WI38 (cell line): ENCODE measurements around the gene SLC22A14.

Experiments
- H3K4me3 ChIP-seq: 2 replicates; pipeline ENCODE4 v1.5.1; 2011; ENCODE audit warnings: low read depth, mild to moderate bottlenecking, control low read depth, low read length
- TF ChIP-seq, protein P1 (sequence below): IDR thresholded peaks from 2 replicates; pipeline ENCODE4 v1.5.1; 2012; ENCODE audit warnings: low read depth, mild to moderate bottlenecking, control low read depth, low read length

The SLC22A14 gene

DNA sequence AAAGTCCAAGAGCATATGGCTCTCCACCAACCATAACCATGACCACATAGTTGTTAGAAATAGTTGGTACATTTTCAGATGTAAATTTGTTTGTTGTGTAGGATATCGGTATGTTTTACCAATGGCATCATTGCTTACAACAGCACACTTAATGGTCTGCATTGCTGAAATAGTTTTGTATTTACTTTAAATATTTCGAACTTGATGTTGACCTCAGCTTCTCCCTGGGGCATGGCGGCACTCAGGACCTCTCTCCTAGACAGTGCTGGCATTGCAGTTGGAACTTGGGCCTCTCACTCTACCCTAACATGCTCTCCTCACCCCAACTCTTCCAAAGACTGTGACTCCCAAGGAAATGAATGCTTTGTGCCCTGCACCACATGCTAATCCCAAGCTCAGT, 11.5 kb upstream of the SLC22A14 start:
- no peak overlapping the region for H3K4me3 ChIP-seq
- TF ChIP-seq, protein P1, sequence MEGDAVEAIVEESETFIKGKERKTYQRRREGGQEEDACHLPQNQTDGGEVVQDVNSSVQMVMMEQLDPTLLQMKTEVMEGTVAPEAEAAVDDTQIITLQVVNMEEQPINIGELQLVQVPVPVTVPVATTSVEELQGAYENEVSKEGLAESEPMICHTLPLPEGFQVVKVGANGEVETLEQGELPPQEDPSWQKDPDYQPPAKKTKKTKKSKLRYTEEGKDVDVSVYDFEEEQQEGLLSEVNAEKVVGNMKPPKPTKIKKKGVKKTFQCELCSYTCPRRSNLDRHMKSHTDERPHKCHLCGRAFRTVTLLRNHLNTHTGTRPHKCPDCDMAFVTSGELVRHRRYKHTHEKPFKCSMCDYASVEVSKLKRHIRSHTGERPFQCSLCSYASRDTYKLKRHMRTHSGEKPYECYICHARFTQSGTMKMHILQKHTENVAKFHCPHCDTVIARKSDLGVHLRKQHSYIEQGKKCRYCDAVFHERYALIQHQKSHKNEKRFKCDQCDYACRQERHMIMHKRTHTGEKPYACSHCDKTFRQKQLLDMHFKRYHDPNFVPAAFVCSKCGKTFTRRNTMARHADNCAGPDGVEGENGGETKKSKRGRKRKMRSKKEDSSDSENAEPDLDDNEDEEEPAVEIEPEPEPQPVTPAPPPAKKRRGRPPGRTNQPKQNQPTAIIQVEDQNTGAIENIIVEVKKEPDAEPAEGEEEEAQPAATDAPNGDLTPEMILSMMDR: no peak

GRCh38 chr3:38271553-38271952, 10.5 kb upstream of the SLC22A14 start:
- TF ChIP-seq, protein P1: no peak
- H3K4me3 ChIP-seq: no peak overlapping the region

GRCh38 chr3:38274864-38275649, 7.0 kb upstream of the SLC22A14 start:
- TF ChIP-seq, protein P1: no peak
- no peak overlapping the region for H3K4me3 ChIP-seq

DNA sequence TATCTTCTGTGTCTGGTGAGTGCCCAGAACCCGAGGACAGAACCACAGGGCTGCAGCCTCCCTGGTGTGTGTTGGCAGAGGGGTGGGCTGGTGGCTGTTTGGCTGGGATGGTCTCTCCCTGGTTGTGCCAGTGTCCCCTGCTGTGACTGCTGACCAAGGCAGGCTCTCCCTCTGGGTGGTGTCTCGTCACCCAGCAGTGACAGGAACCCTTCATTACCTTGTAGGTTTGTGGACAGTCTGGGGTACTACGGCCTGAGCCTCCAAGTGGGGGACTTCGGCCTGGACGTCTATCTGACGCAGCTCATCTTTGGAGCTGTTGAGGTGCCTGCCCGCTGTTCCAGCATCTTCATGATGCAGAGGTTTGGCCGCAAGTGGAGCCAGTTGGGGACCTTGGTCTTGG, 6.4 kb upstream of the SLC22A14 start:
- H3K4me3 ChIP-seq: no peak overlapping the region
- TF ChIP-seq, protein P1: no peak

DNA sequence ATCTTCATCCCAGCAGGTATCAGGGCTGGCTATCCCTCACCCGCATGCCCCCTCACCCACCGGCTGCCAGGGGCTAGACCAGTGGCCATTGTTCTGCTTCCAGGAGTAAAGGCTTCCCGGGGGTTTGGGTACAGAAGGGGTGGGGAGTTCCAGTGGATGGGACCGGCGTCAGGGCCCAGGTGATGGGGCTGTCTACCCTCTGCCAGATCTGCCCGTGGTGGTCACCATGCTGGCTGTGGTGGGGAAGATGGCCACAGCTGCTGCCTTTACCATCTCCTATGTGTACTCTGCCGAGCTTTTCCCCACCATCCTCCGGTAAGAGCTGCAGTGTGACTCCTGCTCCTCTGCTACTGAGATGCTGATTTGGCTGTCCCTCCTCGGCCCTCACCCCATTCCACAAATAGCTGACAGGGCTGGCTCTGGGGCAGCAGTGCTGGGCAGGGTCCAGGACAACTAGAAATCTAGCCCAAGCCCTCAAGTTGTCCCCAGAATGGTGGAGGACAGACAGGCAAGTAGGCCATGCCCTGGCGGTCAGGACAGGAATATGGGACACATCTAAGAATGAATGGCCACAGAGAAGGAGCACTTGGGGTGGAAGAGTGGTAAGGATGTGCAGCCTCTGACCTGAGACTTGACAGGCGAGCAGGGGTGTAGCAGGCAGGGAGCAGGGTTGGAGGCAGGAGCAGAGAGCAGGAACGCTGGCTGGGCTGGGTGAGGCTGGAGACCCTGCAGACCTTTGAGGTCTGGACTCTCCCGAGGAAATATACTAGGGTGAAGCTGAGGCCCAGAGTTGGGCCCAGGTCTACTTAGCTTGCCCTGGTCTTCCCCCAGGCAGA, 5.8 kb upstream of the SLC22A14 start:
- TF ChIP-seq, protein P1: no peak

GRCh38 chr3:38276917-38277630, 5.0 kb upstream of the SLC22A14 start:
- TF ChIP-seq, protein P1: no peak

More for the DNA sequence above, 5.8 kb upstream of the SLC22A14 start:
- H3K4me3 ChIP-seq: no peak overlapping the region

More at GRCh38 chr3:38276917-38277630, 5.0 kb upstream of the SLC22A14 start:
- no peak overlapping the region for H3K4me3 ChIP-seq
